SK-N-SH treated with all-trans-retinoic acid at 6 μM for 48 hours (cell line): ENCODE measurements around the gene NMUR2.

Experiments used
- ATAC-seq: fragments of 200-7000 bp; cut with Tn5 transposase; 3 replicates; pipeline ENCODE4 v1.9.1; 2020; ENCODE audit warnings: mild to moderate bottlenecking, moderate library complexity
- ARNTL ChIP-seq: fragments of 450-650 bp; formaldehyde crosslinking; IDR thresholded peaks from 2 replicates; pipeline ENCODE4 v1.5.0; 2020; ENCODE audit warnings: low read depth, mild to moderate bottlenecking, moderate library complexity, borderline replicate concordance
- BACH2 ChIP-seq: fragments of 250-450 bp; sonication (Bioruptor Pico); IDR thresholded peaks from 2 replicates; pipeline ENCODE4 v1.9.0; 2021; ENCODE audit warnings: mild to moderate bottlenecking, borderline replicate concordance
- CSRNP3 ChIP-seq: fragments of 250-450 bp; sonication (Bioruptor Pico); IDR thresholded peaks from 2 replicates; pipeline ENCODE4 v1.5.1; 2021; ENCODE audit warnings: mild to moderate bottlenecking, moderate library complexity
- ESRRG ChIP-seq: fragments of 250-450 bp; sonication (Bioruptor Pico); IDR thresholded peaks from 2 replicates; pipeline ENCODE4 v1.6.1; 2021; ENCODE audit warnings: mild to moderate bottlenecking
- GLIS3 ChIP-seq: fragments of 250-450 bp; sonication (Bioruptor Pico); IDR thresholded peaks from 2 replicates; pipeline ENCODE4 v1.5.0; 2020; ENCODE audit warnings: mild to moderate bottlenecking, moderate library complexity
- ISL1 ChIP-seq: fragments of 250-450 bp; sonication (Bioruptor Pico); IDR thresholded peaks from 2 replicates; pipeline ENCODE4 v2.1.2; 2022; ENCODE audit warnings: mild to moderate bottlenecking, moderate library complexity
- OSR1 ChIP-seq: fragments of 250-450 bp; sonication (Bioruptor Pico); IDR thresholded peaks from 2 replicates; pipeline ENCODE4 v1.8.0; 2022; ENCODE audit warnings: moderate library complexity, mild to moderate bottlenecking, inconsistent platforms
- PATZ1 ChIP-seq: fragments of 250-450 bp; sonication (Bioruptor Pico); IDR thresholded peaks from 2 replicates; pipeline ENCODE4 v1.8.0; 2020; ENCODE audit warnings: mild to moderate bottlenecking, moderate library complexity, borderline replicate concordance
- POU6F1 ChIP-seq: fragments of 250-450 bp; sonication (Bioruptor Pico); IDR thresholded peaks from 2 replicates; pipeline ENCODE4 v1.8.0; 2021; ENCODE audit warnings: low read depth, mild to moderate bottlenecking, moderate library complexity, borderline replicate concordance
- PPARA ChIP-seq: fragments of 250-450 bp; sonication (Bioruptor Pico); IDR thresholded peaks from 2 replicates; pipeline ENCODE4 v1.5.0; 2020; ENCODE audit warnings: mild to moderate bottlenecking, borderline replicate concordance
- RARB ChIP-seq: fragments of 250-450 bp; sonication (Bioruptor Pico); IDR thresholded peaks from 2 replicates; pipeline ENCODE4 v1.8.0; 2021; ENCODE audit warnings: mild to moderate bottlenecking, moderate library complexity
- SNAI2 ChIP-seq: fragments of 250-450 bp; sonication (Bioruptor Pico); IDR thresholded peaks from 2 replicates; pipeline ENCODE4 v1.5.0; 2020; ENCODE audit warnings: mild to moderate bottlenecking, moderate library complexity
- TCF4 ChIP-seq: fragments of 250-450 bp; sonication (Bioruptor Pico); IDR thresholded peaks from 2 replicates; pipeline ENCODE4 v1.8.0; 2021; ENCODE audit warnings: mild to moderate bottlenecking, moderate library complexity, borderline replicate concordance
- TOX ChIP-seq: fragments of 250-450 bp; sonication (Bioruptor Pico); IDR thresholded peaks from 2 replicates; pipeline ENCODE4 v1.8.0; 2021; ENCODE audit warnings: mild to moderate bottlenecking, moderate library complexity, borderline replicate concordance
- TSHZ2 ChIP-seq: fragments of 250-450 bp; sonication (Bioruptor Pico); IDR thresholded peaks from 2 replicates; pipeline ENCODE4 v1.5.0; 2020; ENCODE audit warnings: mild to moderate bottlenecking, moderate library complexity
- ZC3H10 ChIP-seq: fragments of 250-450 bp; sonication (Bioruptor Pico); IDR thresholded peaks from 2 replicates; pipeline ENCODE4 v1.5.1; 2021; ENCODE audit warnings: mild to moderate bottlenecking, moderate library complexity
- ZFP3 ChIP-seq: fragments of 250-450 bp; sonication (Bioruptor Pico); IDR thresholded peaks from 2 replicates; pipeline ENCODE4 v1.5.0; 2020; ENCODE audit warnings: mild to moderate bottlenecking, moderate library complexity
- ZFP30 ChIP-seq: fragments of 450-650 bp; formaldehyde crosslinking; IDR thresholded peaks from 2 replicates; pipeline ENCODE4 v1.5.0; 2022; ENCODE audit warnings: mild to moderate bottlenecking, moderate library complexity
- ZNF565 ChIP-seq: fragments of 450-650 bp; formaldehyde crosslinking; conservative IDR thresholded peaks from 2 replicates; pipeline ENCODE4 v1.5.0; 2020; ENCODE audit warnings: low read depth, mild to moderate bottlenecking, moderate library complexity
- ZNF70 ChIP-seq: fragments of 450-650 bp; formaldehyde crosslinking; IDR thresholded peaks from 2 replicates; pipeline ENCODE4 v1.5.0; 2020; ENCODE audit warnings: mild to moderate bottlenecking, moderate library complexity
- ZNF8 ChIP-seq: fragments of 450-650 bp; formaldehyde crosslinking; IDR thresholded peaks from 2 replicates; pipeline ENCODE4 v1.5.0; 2020; ENCODE audit warnings: mild to moderate bottlenecking, moderate library complexity

Gene NMUR2

GRCh38 chr5:152374711-152375275 lies 30.3 kb downstream of the NMUR2 start:
- no peak for ATAC-seq
- no peak for TF ChIP-seq TOX (CRISPR knock-in tag)
- TF ChIP-seq PATZ1 (CRISPR knock-in tag), result no peak
- no peak for TF ChIP-seq PPARA (CRISPR knock-in tag)
- TF ChIP-seq ZNF565, result no peak
- TF ChIP-seq GLIS3 (CRISPR knock-in tag), result no peak
- no peak for TF ChIP-seq ZNF8 (CRISPR knock-in tag)
- TF ChIP-seq ZNF70 (CRISPR knock-in tag), result no peak
- no peak for TF ChIP-seq ISL1 (CRISPR knock-in tag)
- no peak for TF ChIP-seq ZFP30 (CRISPR knock-in tag)
- TF ChIP-seq BACH2 (CRISPR knock-in tag), result no peak
- no peak for TF ChIP-seq CSRNP3 (CRISPR knock-in tag)
- no peak for TF ChIP-seq ZC3H10 (CRISPR knock-in tag)
- TF ChIP-seq TSHZ2 (CRISPR knock-in tag), result no peak
- TF ChIP-seq SNAI2 (CRISPR knock-in tag), result no peak
- TF ChIP-seq ZFP3, result no peak
- TF ChIP-seq OSR1 (CRISPR knock-in tag), result no peak
- TF ChIP-seq ESRRG (CRISPR knock-in tag), result no peak

GRCh38 chr5:152372875-152373274 lies 32.2 kb downstream of the NMUR2 start:
- no peak for ATAC-seq
- TF ChIP-seq POU6F1 (CRISPR knock-in tag) (no peak), GLIS3 (CRISPR knock-in tag) (no peak), ZNF70 (CRISPR knock-in tag) (no peak), ZFP30 (CRISPR knock-in tag) (no peak), PPARA (CRISPR knock-in tag) (no peak), ZNF565 (no peak), RARB (CRISPR knock-in tag) (no peak), TCF4 (no peak), TSHZ2 (CRISPR knock-in tag) (no peak), BACH2 (CRISPR knock-in tag) (no peak), ISL1 (CRISPR knock-in tag) (no peak), TOX (CRISPR knock-in tag) (no peak), ARNTL (CRISPR knock-in tag) (no peak), ZFP3 (no peak), ESRRG (CRISPR knock-in tag) (no peak), ZNF8 (CRISPR knock-in tag) (no peak)
